ENCODE data around the gene ALK. TPM values are rescaled to one million over a fixed set of nuclear protein-coding genes. Genes with fewer than 3 reads are reported as not detected.

ALK gene
- total and polyA plus RNA-seq, 10 of the 15 experiments (the other 5 are each of a cell fraction or from before 2014, with no cell fraction given): 0.11 TPM; not detected in 9

- H3K9ac ChIP-seq (ENCODE audit: control insufficient read depth, insufficient read depth, low read length): no peak overlapping the region
- SMC1A ChIA-PET (ENCODE audit: uncharacterized antibody, unreplicated experiment): no interaction called here
- no peak overlapping the region for H3K4me2 ChIP-seq (ENCODE audit: control insufficient read depth, insufficient read depth)
- in situ Hi-C loops (cut with MboI): no loop called here
- H3K36me3 ChIP-seq (ENCODE audit: control insufficient read depth in 2 of 2, insufficient read depth in 2 of 2, low read length in 1 of 2): no peaks in the 10 kb centered on the region
- intact Hi-C loops (cut with micrococcal nuclease; ENCODE audit: unreplicated experiment): no loop called here
- H3K27ac ChIP-seq (ENCODE audit: control insufficient read depth, insufficient read depth): no peak overlapping the region
- H3K4me3 ChIP-seq: no peak overlapping the region
- ATAC-seq (no peak), DNase-seq (ENCODE audit: low read depth, low spot score) (no peak), FAIRE-seq (no peak)
- 33% methylated on average over 3 of the region's 3 CpGs for WGBS (ENCODE audit: insufficient coverage, insufficient replicate concordance, low lambda C conversion rate, missing lambda C conversion rate)
- H3K9me3 ChIP-seq (replicated peaks; ENCODE audit: control insufficient read depth, insufficient read depth, low read length): no peaks in the 10 kb centered on the region
- RAD21 ChIA-PET (ENCODE audit: unreplicated experiment): no interaction called here
- TF ChIP-seq ETV6 (conservative IDR thresholded peaks at IDR 0.05 in 1 of 2, IDR thresholded peaks at IDR 0.05 in 1 of 2; ENCODE audit: borderline replicate concordance in 1 of 2, low read depth in 1 of 2) (no peak), TAF1 (IDR thresholded peaks at IDR 0.05; ENCODE audit: borderline replicate concordance, low read depth, low read length) (no peak), TARDBP (IDR thresholded peaks at IDR 0.05; ENCODE audit: borderline replicate concordance) (no peak), RCOR1 (conservative IDR thresholded peaks at IDR 0.05; ENCODE audit: low read depth, low read length) (no peak), HCFC1 (IDR thresholded peaks at IDR 0.05; ENCODE audit: low read length) (no peak)
- TF ChIP-seq, protein P1, sequence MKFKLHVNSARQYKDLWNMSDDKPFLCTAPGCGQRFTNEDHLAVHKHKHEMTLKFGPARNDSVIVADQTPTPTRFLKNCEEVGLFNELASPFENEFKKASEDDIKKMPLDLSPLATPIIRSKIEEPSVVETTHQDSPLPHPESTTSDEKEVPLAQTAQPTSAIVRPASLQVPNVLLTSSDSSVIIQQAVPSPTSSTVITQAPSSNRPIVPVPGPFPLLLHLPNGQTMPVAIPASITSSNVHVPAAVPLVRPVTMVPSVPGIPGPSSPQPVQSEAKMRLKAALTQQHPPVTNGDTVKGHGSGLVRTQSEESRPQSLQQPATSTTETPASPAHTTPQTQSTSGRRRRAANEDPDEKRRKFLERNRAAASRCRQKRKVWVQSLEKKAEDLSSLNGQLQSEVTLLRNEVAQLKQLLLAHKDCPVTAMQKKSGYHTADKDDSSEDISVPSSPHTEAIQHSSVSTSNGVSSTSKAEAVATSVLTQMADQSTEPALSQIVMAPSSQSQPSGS (IDR thresholded peaks at IDR 0.05; ENCODE audit: low read length): no peak
- CTCF ChIA-PET: no interaction called here
- no peaks in the 10 kb centered on the region for H3K4me1 ChIP-seq (ENCODE audit: control insufficient read depth, insufficient read depth, low read length)
- H2AFZ ChIP-seq (ENCODE audit: control insufficient read depth, low read depth, low read length): no peak overlapping the region
- H4K20me1 ChIP-seq (ENCODE audit: control insufficient read depth, insufficient read depth): no peaks in the 10 kb centered on the region
- H3K27me3 ChIP-seq (replicated peaks in 1 of 2; ENCODE audit: control insufficient read depth in 2 of 2, insufficient read depth in 2 of 2, low read length in 1 of 2): no peaks in the 10 kb centered on the region
- no peaks in the 10 kb centered on the region for H3K79me2 ChIP-seq (ENCODE audit: control insufficient read depth, insufficient read depth, low read length)
- no TSS peak for BruUV-seq (replicated peaks)
- POLR2A ChIA-PET: no interaction called here
Measured at GRCh38 chr2:29697181-29697580, 224.2 kb downstream of the ALK start.

DNA sequence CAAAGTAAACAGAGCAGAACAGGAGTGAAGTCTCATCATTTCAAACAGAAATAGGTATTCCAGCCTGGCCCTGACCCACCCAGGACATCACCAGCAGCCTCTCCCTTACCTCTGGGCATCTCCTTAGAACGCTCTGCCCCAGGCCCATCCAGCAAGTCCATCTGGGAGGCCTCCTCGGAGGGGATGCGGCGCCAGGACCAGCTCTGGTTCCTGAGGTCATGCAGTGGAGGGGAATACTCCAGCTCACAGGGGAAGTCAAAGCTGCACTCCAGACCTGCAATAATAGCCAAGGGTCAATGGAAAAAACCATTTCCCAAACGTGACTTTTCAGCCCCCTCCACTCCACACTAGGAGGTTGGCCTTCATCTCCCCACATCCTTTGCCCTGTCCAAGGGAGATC lies 226.6 kb downstream of the ALK start:
- no TSS peak for BruUV-seq (replicated peaks)
- WGBS (ENCODE audit: insufficient coverage, insufficient replicate concordance, low lambda C conversion rate, missing lambda C conversion rate): 13% methylated on average over 5 of the region's 5 CpGs
- intact Hi-C loops (cut with micrococcal nuclease; ENCODE audit: unreplicated experiment) (no loop called here), in situ Hi-C loops (cut with MboI) (no loop called here)
- Histone ChIP-seq H3K27ac (ENCODE audit: control insufficient read depth, insufficient read depth) (no peak overlapping the region), H3K9ac (ENCODE audit: control insufficient read depth, insufficient read depth, low read length) (no peak overlapping the region), H3K9me3 (replicated peaks; ENCODE audit: control insufficient read depth, insufficient read depth, low read length) (no peaks in the 10 kb centered on the region), H3K4me3 (no peak overlapping the region), H3K4me1 (ENCODE audit: control insufficient read depth, insufficient read depth, low read length) (no peaks in the 10 kb centered on the region), H3K27me3 (replicated peaks in 1 of 2; ENCODE audit: control insufficient read depth in 2 of 2, insufficient read depth in 2 of 2, low read length in 1 of 2) (no peaks in the 10 kb centered on the region), H3K36me3 (ENCODE audit: control insufficient read depth in 2 of 2, insufficient read depth in 2 of 2, low read length in 1 of 2) (no peaks in the 10 kb centered on the region), H3K4me2 (ENCODE audit: control insufficient read depth, insufficient read depth) (no peak overlapping the region), H4K20me1 (ENCODE audit: control insufficient read depth, insufficient read depth) (no peaks in the 10 kb centered on the region), H2AFZ (ENCODE audit: control insufficient read depth, low read depth, low read length) (no peak overlapping the region), H3K79me2 (ENCODE audit: control insufficient read depth, insufficient read depth, low read length) (no peaks in the 10 kb centered on the region)
- no peak for FAIRE-seq
- SMC1A ChIA-PET (ENCODE audit: uncharacterized antibody, unreplicated experiment): no interaction called here
- RAD21 ChIA-PET (ENCODE audit: unreplicated experiment): no interaction called here
- POLR2A ChIA-PET: no interaction called here
- no peak for DNase-seq (ENCODE audit: low read depth, low spot score)
- no peak for ATAC-seq
- CTCF ChIA-PET: no interaction called here
- TF ChIP-seq NR2F1 (conservative IDR thresholded peaks at IDR 0.05) (no peak), KDM1A (IDR thresholded peaks at IDR 0.05; ENCODE audit: borderline replicate concordance) (no peak), EP300 (IDR thresholded peaks at IDR 0.05; ENCODE audit: borderline replicate concordance in 1 of 2, control insufficient read depth in 1 of 2, low read depth in 2 of 2, low read length in 2 of 2) (no peak), CHD2 (IDR thresholded peaks at IDR 0.05; ENCODE audit: borderline replicate concordance, low read depth, low read length) (no peak), HDAC2 (IDR thresholded peaks at IDR 0.05) (no peak), STAT3 (IDR thresholded peaks at IDR 0.05; ENCODE audit: low read depth, low read length) (no peak)
- TF ChIP-seq, protein P2, sequence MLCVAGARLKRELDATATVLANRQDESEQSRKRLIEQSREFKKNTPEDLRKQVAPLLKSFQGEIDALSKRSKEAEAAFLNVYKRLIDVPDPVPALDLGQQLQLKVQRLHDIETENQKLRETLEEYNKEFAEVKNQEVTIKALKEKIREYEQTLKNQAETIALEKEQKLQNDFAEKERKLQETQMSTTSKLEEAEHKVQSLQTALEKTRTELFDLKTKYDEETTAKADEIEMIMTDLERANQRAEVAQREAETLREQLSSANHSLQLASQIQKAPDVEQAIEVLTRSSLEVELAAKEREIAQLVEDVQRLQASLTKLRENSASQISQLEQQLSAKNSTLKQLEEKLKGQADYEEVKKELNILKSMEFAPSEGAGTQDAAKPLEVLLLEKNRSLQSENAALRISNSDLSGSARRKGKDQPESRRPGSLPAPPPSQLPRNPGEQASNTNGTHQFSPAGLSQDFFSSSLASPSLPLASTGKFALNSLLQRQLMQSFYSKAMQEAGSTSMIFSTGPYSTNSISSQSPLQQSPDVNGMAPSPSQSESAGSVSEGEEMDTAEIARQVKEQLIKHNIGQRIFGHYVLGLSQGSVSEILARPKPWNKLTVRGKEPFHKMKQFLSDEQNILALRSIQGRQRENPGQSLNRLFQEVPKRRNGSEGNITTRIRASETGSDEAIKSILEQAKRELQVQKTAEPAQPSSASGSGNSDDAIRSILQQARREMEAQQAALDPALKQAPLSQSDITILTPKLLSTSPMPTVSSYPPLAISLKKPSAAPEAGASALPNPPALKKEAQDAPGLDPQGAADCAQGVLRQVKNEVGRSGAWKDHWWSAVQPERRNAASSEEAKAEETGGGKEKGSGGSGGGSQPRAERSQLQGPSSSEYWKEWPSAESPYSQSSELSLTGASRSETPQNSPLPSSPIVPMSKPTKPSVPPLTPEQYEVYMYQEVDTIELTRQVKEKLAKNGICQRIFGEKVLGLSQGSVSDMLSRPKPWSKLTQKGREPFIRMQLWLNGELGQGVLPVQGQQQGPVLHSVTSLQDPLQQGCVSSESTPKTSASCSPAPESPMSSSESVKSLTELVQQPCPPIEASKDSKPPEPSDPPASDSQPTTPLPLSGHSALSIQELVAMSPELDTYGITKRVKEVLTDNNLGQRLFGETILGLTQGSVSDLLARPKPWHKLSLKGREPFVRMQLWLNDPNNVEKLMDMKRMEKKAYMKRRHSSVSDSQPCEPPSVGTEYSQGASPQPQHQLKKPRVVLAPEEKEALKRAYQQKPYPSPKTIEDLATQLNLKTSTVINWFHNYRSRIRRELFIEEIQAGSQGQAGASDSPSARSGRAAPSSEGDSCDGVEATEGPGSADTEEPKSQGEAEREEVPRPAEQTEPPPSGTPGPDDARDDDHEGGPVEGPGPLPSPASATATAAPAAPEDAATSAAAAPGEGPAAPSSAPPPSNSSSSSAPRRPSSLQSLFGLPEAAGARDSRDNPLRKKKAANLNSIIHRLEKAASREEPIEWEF (IDR thresholded peaks at IDR 0.05; ENCODE audit: insufficient replicate concordance, low read depth, low read length): no peak

Measured in GM12878 (cell line).